Stimulated activated CD8-positive, alpha-beta memory T cell treated with anti-CD3 and anti-CD28 coated beads, Interleukin-7, amount 100 ng/mL, for 1 hour (primary cell): Measurements from ENCODE around the gene LRRC23.
"Not testable (repeated sequence)": the region's sequence is repeated elsewhere in the genome, so short reads cannot be mapped to it uniquely, and the experiment has no call there.

Source experiments
- DNase-seq, 2 donors: peaks; one replicate each; pipeline ENCODE4 v3.0.0-alpha.2; 2020; ENCODE audit warnings: low read depth in 2 of 2

The LRRC23 gene

DNA sequence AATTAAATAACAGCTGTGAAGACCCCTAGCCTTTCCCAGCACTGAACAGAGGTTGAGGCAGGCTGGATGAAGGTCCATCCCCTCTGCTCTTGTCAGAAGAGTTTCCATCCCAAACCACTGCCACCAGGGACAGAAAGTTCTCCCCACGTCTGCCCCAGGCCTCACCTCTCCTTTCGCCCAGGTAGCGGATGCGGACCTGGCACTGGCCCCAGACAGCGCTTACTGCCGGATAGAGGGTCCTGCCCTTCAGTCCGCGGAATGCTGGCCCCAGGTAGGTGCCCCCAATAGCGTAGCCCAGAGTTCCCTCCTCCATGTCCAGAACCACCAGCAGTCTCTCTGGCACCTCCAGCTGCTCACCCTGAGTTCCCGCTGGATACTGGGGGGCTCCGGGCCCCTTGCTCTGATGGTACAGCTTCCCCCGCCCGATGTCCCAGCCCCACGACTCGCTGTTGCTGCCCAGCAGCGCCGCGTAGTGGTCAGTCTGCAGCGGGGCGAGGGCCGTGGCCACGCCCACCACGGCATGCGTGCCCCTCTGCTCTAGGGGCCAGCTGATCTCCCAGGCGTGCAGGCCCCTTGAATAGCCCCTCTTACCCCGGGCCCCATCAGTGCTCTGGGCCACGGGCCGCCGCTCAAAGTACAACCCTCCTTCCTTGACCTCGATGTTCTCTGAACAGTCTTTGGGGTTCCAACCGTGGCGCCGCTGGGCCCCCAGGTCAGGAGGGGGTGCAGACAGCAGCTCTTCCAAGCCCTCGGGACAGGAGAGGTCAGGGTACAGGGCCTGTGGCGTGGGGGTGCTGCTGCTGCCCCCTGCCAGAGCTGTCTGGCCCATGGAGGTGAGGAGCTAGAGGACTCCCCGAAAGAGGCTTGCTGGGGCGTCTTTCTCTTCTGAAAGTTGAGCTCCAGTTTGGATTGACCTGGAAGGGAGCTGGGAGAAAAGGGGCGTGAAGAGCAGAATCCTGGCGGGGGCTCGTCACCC, 32.3 kb upstream of the LRRC23 start:
- DNase-seq, result peak; percentile 66 to 74

DNA sequence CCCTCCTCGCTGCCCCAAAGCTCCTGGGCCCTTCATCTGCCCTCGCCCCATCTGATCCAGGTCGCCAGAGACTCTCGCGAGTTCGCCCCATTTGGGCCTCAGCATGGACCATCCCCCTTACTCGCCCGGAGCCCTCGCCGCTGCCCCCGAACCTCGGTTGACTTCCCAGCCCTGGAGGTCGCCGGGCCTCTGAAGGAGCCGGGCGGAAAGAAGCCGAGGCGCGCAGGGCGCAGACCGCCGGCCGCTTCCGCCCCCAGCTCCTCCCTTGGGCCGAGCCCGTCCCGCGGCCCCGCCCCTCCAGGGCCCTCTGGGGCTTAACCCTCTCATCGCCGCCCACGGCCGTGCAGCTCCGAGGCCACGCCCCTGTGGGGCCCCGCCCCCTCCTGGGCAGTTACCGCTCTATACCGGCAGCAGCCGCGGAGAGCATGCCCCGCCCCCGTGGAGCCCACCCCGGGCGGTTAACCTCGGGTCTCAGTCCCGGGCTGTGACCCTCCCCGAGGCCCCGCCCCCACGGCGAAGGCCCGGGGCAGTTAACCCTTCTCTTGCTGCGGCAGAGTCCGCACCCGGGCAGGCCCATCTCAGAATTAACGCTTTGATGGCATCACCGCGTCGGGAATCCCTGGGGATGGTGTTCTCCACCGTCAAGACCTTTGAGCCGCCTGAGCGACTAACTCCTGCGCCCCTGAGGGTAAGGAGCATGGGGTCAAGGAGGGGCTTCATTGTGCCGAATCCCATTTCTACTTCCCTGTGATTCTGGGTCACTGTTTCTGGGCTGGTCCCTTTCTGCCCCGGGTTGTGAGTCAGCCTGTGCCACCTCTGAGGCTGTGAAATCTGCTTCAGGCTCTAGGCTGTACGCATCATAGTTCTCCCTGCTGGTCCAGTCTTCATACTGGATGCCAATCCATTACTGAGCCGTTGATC, 31.3 kb upstream of the LRRC23 start, which contains the start of gene SPSB2:
Gene SPSB2 (minus strand): TSS at position 210 of the 921 bp plus-strand sequence. CDS start 402 bp downstream, outside the sequence.
- peak; percentile 97 to 98 for DNase-seq

DNA sequence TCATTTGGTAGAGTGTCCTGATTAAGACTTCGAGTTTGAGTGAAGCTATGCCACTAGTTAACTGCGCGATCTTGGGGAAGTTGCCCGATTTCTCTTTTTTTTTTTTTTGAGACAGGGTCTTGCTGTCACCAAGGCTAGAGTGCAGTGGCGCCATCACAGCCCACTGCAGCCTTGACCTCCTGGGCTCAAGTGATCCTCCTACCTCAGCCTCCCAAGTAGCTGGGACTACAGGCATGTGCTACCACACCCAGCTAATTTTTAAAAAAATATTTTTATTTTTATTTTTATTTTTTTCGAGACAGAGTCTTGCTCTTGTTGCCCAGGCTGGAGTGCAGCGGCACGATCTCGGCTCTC, 30.6 kb upstream of the LRRC23 start:
- not testable (repeated sequence) for DNase-seq

DNA sequence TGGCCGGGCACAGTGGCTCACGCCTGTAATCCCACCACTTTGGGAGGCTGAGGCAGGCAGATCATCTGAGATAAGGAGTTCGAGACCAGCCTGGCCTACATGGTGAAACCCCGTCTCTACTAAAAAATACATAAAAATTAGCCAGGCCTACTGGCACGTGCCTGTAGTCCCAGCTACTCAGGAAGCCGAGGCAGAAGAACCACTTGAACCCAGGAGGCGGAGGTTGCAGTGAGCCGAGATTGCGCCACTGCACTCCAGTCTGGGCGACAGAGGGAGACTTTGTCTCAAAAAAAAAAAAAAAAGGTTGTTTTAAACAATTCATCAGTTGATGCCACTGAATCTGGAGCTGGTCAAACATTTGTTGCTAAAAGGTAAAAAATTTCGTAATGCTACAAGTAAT, 24.8 kb upstream of the LRRC23 start:
- not testable (repeated sequence) for DNase-seq

DNA sequence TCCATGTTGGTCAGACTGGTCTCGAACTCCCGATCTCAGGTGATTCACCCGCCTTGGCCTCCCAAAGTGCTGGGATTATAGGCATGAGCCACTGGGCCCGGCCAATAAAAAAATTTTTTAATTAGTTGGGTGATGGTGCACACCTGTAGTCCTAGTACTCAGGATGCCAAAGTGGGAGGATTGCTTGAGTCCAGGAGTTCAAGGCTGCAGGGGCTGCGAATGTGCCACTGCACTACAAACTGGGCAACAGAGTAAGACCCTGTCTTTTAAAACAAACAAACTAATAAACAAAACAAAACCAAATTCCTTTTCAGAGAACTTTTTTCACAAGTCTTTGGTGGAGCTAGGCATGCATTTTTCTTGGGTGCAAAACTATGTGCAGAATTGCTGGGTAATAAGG, 21.4 kb upstream of the LRRC23 start:
- no peak for DNase-seq

DNA sequence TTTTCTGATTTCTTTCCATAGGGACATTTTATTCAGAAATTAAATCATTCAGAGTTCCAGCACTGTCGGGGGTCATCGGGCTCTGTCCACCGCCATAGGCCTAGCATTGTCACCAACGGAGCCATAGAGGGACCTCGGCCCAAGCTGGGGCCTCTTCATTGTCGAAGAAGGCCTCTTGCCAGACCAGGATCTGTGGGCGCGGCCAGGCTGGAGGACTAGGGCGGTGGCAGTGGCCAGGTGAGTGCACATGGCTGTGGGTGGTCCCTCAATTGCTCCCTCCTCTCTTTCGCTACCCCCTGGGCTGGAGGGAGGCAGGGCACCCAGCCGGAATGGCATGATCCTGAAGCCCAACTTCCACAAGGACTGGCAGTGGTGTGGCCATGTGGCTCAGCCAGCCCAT, 20.9 kb upstream of the LRRC23 start:
- DNase-seq, result no peak

DNA sequence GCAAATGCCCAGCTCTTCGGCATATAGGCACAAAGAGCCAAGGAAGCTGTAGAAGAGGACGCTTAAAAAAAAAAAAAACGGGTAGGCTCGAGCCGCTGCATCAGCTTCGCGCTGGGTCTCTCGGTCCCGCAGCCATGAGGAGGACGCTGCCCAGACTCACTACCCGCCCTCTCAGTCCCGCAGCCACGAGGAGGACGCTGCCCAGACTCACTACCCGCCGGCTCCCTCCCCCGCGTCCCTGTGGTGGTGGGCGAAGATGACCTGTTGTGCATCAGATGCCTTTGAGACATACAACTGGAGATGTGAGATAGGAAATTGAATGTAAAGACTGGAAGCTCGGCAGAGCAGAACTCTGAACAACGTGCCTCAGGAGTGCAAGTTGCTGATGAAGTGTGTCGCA, 20.1 kb upstream of the LRRC23 start:
- DNase-seq, result no peak

DNA sequence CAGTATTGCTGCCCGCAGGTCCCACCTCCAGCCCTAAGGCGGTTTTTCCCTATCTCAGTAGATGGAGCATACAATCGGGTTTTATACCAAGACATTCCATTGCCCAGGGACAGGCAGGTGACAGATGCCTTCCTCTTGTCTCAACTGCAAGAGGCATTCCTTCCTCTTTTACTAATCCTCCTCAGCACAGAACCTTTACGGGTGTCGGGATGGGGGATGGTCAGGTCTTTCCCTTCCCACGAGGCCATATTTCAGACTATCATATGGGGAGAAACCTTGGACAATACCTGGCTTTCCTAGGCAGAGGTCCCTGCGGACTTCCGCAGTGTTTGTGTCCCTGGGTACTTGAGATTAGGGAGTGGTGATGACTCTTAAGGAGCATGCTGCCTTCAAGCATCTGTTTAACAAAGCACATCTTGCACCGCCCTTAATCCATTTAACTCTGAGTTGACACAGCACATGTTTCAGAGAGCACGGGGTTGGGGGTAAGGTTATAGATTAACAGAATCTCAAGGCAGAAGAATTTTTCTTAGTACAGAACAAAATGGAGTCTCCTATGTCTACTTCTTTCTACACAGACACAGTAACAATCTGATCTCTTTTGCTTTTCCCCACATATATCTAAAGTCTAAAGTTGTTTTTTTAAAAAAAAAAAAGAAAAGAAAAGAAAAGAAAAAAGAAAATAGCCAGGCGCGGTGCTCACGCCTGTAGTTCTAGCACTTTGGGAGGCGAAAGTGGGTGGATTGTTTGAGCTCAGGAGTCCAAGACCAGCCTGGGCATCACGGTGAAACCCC, 18.2 kb upstream of the LRRC23 start:
- DNase-seq, result not testable (repeated sequence)

DNA sequence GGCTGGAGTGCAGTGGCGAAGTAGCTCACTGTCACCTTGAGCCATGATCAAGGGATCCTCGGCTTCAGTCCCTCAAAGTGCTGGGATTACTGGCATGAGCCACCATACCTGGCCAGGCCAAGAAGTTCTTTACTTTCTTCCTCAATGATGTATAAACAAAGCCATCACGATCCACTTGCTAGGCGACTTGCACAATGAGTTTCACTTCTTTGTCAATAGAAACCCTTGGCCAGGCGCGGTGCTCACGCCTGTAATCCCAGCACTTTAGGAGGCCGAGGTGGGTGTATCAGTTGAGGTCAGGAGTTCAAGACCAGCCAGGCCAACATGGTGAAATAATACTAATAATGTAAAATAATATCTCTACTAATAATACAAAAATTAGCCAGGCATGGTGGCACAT, 17.2 kb upstream of the LRRC23 start:
- DNase-seq, result no peak

DNA sequence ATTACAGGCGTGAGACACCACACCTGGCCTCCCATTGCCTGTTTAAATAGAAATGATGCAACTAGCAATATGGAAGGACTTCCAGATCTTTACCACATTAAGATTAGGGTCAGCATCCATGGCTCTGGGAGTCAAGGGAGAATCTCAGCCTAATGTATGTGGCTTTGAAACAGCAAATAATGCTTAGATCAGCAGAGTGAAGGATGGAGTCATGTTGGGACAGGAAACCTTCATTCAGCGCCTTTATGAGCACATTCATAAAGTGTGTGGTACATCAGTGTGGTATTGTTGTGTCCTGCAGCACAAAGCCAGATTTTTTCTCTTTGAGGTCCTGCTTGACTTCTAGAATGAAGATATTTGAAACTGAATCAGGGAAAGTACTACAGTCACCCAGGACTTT, 16.3 kb upstream of the LRRC23 start:
- DNase-seq, result no peak

DNA sequence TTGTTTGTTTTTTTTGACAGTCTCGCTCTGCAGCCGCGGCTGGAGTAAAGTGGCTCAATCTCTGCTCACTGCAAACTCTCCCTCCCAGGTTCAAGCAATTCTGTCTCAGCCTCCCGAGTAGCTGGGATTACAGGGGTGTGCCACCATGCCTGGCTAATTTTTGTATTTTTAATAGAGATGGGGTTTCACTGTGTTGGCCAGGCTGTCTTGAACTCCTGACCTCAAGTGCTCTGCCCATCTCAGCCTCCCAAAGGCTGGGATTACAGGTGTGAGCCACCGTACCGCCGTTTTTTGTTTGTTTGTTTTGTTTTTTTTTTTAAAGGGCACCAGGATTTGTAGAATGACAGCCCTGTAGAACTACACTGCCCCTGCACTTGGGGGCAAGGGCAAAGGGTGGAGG, 15.8 kb upstream of the LRRC23 start:
- DNase-seq, result not testable (repeated sequence)

DNA sequence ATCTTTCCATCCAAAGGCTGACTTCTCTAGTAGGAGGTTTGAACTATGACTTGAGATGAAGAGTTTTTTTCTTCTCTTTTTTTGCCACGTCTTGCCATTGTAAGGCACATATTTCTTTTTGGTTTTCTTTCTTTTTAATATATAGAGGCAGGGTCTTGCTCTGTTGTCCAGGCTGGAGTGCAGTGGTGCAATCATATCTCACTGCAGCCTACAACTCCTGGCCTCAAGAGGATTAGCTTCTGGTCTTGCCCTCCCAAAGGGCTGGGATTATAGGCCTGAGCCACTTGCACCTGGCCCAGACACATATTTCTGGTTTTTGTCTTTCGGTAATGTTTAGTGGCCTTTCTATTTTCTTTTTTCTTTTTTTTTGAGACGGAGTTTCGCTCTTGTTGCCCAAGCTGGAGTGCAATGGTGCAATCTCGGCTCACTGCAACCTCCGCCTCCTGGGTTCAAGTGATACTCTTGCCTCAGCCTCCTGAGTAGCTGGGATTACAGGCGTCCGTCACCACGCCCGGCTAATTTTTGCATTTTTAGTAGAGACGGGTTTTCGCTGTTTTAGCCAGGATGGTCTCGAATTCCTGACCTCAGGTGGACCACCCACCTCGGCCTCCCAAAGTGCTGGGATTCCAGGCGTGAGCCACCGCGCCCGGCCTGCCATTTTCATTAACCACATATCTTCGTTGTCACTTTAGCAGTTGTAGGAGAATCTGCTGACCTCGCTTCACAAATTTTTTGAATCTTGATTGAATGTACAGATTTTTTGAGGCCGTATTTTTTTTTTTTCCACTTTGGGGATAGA, 14.6 kb upstream of the LRRC23 start:
- not testable (repeated sequence) for DNase-seq

DNA sequence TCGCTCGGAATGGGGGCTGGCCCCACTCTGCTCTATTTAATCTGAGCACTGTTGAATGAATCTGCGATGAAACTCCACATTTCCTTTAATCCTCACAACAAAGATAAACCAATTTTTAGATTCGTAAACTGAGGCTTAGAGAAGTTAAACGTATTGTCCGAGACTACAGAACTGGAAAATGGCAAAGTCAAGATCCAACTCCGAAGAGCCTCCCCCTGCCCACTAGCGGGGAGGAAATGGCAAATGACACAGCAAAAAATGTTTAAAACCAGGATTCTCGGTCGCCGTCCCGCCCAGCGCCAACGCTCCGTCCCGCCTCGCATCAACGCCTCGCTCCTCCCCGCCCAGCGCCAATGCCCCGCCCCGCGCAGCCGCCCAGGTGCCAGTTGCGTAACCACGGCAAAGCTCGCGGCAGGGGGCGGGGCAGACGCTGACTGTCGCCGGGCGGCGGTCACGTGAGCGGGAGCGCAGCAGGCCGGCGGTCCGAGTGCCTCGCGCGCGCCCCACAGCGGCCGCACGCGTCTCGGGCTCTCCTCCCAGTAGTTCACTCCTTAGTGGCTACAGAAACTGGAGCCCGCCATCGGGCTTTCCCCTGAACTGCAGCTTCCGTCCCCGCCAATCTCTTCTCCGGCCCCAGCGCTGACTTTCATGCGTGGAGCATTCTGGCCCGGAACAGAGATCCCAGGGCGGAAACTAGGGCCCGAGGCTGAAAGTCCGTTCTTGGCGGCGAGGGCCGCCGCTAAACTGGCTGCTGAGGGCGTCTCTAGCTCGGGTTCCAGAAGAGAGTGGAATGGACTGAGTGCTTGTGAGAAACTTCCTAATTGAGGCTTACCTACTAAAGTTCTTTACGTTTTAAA, 13.6 kb upstream of the LRRC23 start:
- peak; percentile 97 to 98 for DNase-seq

DNA sequence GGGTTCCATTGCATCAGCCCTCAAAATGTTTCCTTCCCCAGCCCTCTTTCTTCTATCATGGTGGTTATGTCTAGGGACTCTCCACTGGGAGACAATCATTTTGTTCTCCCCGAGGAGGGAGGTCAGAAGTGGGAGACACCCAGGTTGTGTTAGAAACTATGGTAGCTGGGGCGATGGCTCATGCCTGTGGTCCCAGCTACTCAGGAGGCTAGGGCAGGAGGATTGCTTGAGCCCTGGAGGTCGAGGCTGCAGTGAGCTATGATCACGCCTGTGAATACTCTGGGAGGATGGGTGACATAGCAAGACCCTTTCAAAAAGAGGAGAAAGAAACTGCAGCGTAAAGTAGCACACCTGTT, 13.0 kb upstream of the LRRC23 start:
- no peak for DNase-seq

DNA sequence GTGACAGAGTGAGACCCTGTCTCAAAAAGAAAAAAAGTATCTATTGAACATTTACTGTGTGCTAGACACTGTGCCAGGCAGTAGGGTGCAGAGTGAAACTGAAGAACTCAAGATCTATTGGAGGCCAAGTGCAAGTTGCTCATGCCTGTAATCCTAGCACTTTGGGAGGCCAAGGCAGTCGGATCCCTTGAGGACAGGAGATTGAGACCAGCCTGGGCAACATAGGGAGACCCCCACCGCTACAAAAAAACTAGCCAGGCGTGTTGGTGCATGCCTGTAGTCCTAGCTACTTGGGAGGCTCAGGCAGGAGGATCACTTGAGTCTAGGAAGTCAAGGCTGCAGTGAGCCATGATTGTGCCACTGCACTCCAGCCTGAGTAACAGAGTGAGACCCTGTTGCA, 11.9 kb upstream of the LRRC23 start:
- not testable (repeated sequence) for DNase-seq

DNA sequence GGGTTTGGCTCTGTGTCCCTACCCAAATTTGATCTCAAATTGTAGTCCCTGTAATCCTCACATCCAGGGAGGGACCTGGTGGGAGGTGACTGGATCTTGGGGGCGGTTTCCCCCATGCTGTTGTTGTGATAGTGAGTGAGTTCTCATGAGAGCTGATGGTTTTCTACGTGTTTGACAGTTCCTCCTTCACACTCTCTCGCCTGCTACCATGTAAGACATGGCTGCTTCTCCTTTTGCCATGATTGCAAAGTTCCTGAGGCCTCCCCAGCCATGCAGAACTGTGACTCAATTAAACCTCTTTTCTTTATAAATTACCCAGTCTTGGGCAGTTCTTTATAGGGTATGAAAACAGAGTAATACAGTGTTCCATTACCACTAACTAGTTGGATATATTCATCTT, 10.3 kb upstream of the LRRC23 start:
- DNase-seq, result no peak

DNA sequence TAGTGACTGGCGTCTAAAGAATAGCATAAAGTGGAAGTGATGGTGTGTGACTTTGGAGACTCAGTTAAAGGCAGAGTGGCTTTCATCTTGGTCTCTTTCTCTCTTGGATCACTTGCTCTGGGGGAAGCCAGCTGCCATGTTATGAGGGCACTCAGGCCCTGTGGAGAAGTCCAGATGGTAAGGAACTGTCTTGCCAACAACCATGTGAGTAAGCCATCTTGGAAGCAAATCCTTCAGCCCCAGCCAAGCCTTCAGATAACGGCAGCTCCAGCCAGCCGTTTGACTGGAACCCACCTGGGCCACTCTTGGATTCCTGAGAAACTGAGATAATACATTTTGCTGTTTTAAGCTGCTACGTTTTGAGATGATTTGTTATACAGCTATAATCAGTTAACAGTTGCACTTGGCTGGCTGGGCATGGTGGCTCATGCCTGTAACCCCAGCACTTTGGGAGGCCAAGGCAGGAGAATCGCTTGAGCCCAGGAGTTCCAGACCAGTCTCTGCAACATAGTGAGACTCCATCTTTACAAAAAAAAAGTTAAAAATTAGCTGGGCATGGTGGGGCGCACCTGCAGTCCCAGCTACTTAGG, 7.7 kb upstream of the LRRC23 start:
- DNase-seq, result no peak

DNA sequence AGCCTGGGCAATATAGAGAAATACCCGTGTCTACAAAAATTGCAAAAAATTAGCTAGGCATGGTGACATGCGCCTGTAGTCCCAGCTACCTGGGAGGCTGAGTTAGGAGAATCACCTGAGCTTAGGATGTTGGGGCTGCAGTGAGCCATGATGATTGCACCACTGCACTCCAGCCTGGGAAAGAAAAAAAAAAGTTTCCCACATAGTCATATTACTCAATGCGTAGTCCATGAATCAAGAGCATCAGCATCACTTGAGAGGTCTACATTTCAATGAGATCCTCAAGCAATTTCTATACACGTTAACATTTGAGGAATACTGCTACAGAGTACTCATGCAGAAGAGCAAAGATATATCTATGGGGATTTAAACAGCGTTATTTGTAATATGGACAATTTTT, 5.2 kb upstream of the LRRC23 start:
- DNase-seq, result no peak

DNA sequence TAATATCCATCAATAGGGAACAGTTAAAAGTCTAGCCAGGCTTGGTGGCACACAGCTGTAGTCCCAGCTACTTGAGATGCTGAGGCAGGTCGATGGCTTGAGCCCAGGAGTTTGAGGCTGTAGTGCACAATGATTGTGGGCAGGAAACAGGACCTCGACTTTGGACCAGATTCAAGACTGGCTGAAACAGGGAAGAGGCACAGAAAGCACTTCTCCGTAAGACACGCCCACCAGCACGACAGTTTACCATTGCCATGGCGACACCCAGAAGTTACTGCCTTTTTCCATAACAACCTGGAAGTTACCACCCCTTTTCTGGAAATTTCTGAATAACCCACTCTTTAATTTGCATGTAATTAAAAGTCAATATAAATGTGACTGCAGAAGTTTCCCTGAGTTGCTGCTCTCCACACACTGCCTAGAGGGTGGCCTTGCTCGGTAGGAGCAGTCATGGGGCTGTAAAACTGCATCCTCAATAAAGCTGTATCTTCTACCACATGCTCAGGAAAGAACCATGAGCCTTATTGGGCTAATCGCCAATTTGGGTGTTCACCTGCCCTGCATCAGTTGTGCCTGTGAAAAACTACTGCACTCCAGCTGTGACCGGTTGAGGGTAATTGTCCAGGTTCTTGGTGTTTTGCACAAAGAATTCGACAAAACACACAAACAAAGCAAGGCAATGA, 4.6 kb upstream of the LRRC23 start:
- no peak for DNase-seq
